PC-3 (cell line): ENCODE results near the gene PPP1R26. TPM values are rescaled to one million over a fixed set of nuclear protein-coding genes. Genes with fewer than 3 reads are reported as not detected.
A peak's percentile ranks its signal among the peaks of the same experiment; 100 is the strongest.

Source experiments
- ATAC-seq: fragments of 200-7000 bp; cut with Tn5 transposase; 2 replicates; pipeline ENCODE4 v1.9.1; 2020; ENCODE audit warnings: mild to moderate bottlenecking, moderate library complexity
- BruUV-seq: library from RNA; stranded (reverse); fragments of 400-500 nt; replicated peaks from 2 replicates; lab custom pipeline; 2021; lab: Mats Ljungman, UMichigan
- CTCF ChIA-PET: fragments of 300-600 bp; sonication (Branson Sonifier 250); formaldehyde crosslinking; loops from one replicate; lab custom pipeline; 2022; ENCODE audit warnings: antibody characterized with exemption; lab: Charles Lee
- POLR2A ChIA-PET: fragments of 300-600 bp; sonication (Branson Sonifier 250); formaldehyde crosslinking; loops from one replicate; lab custom pipeline; 2022; ENCODE audit warnings: antibody characterized with exemption; ENCODE audit not compliant: unreplicated experiment; lab: Charles Lee
- DNase-seq: peaks from one replicate; pipeline ENCODE4 v3.0.0-alpha.2; 2015
- H2AFZ ChIP-seq: fragments of 300-600 bp; sonication (generic); 2 replicates; pipeline ENCODE4 v1.6.0; 2016; ENCODE audit warnings: antibody characterized with exemption, low read length
- H3F3A ChIP-seq: fragments of 300-600 bp; sonication (generic); one replicate; pipeline ENCODE4 v1.6.0; 2017; ENCODE audit warnings: antibody characterized with exemption, low read length, control low read depth, mild to moderate bottlenecking; ENCODE audit not compliant: unreplicated experiment
- H3K27ac ChIP-seq: fragments of 300-600 bp; sonication (generic); 2 replicates; pipeline ENCODE4 v1.5.1; 2016; ENCODE audit warnings: mild to moderate bottlenecking, low read length
- H3K27me3 ChIP-seq: fragments of 300-600 bp; sonication (generic); 2 replicates; pipeline ENCODE4 v1.6.1; 2016; ENCODE audit warnings: low read length, mixed read lengths
- H3K36me3 ChIP-seq: fragments of 300-600 bp; sonication (generic); 2 replicates; pipeline ENCODE4 v1.6.1; 2016; ENCODE audit warnings: low read depth, mixed run types, low read length, mixed read lengths
- H3K4me1 ChIP-seq: fragments of 300-600 bp; sonication (generic); 2 replicates; pipeline ENCODE4 v1.5.1; 2016; ENCODE audit warnings: low read length; ENCODE audit not compliant: insufficient read depth
- H3K4me2 ChIP-seq: fragments of 300-600 bp; sonication (generic); 2 replicates; pipeline ENCODE4 v1.6.0; 2016; ENCODE audit warnings: low read length
- H3K4me3 ChIP-seq: fragments of 300-600 bp; sonication (generic); 2 replicates; pipeline ENCODE4 v1.5.1; 2016; ENCODE audit warnings: mild to moderate bottlenecking, low read length, mixed read lengths
- H3K79me2 ChIP-seq: fragments of 300-600 bp; sonication (generic); 2 replicates; pipeline ENCODE4 v1.6.1; 2017; ENCODE audit warnings: low read length, mixed read lengths
- H3K9ac ChIP-seq: fragments of 300-600 bp; sonication (generic); 2 replicates; pipeline ENCODE4 v1.6.0; 2016; ENCODE audit warnings: mild to moderate bottlenecking, low read length
- H3K9me2 ChIP-seq: fragments of 300-600 bp; sonication (generic); replicated peaks from 2 replicates; pipeline ENCODE4 v1.6.1; 2016; ENCODE audit warnings: mixed run types, low read length, mixed read lengths
- H3K9me3 ChIP-seq: fragments of 300-600 bp; sonication (generic); 2 replicates; pipeline ENCODE4 v1.6.1; 2016; ENCODE audit warnings: low read length, mixed read lengths
- H4K20me1 ChIP-seq: fragments of 300-600 bp; sonication (generic); 2 replicates; pipeline ENCODE4 v1.6.1; 2016; ENCODE audit warnings: low read length, mixed read lengths
- CTCF ChIP-seq: fragments of 300-600 bp; sonication (generic); conservative IDR thresholded peaks from 2 replicates; pipeline ENCODE4 v1.5.1; 2017; ENCODE audit warnings: antibody characterized with exemption, low read depth, mild to moderate bottlenecking, low read length
- EZH2 ChIP-seq: fragments of 300-600 bp; sonication (generic); IDR thresholded peaks from one replicate; pipeline ENCODE4 v1.6.1; 2017; ENCODE audit warnings: antibody characterized with exemption, mild to moderate bottlenecking, low read length; ENCODE audit not compliant: unreplicated experiment
- EZH2phosphoT487 ChIP-seq: fragments of 300-600 bp; sonication (generic); IDR thresholded peaks from 2 replicates; pipeline ENCODE4 v1.6.1; 2018; ENCODE audit warnings: mild to moderate bottlenecking, antibody characterized with exemption, low read length, borderline replicate concordance
- intact Hi-C: fragments of 100-400 bp; cut with micrococcal nuclease; formaldehyde crosslinking; loops from 2 replicates; pipeline ENCODE4 v1.9.0; 2023
- total RNA-seq: library from RNA; depleted of rRNA; stranded (reverse); fragments of >200 nt; gene quantifications from 2 replicates; pipeline ENCODE4 v1.2.3, GENCODE V29; 2014

PPP1R26 gene
- total RNA-seq, 1 experiment from 2014 or later, result 22.6 TPM

GRCh38 chr9:135500071-135500524 lies 20.5 kb downstream of the PPP1R26 start:
- DNase-seq (peak; percentile 9), ATAC-seq (peak; percentile 9)
- peak overlapping the region; percentile 96 for H3K4me2 ChIP-seq
- no peaks in the 10 kb centered on the region for H3F3A ChIP-seq
- peaks cover 22% of the 10 kb centered on the region for H3K79me2 ChIP-seq
- CTCF ChIA-PET, result no interaction called here
- H3K27me3 ChIP-seq, result no peaks in the 10 kb centered on the region
- H3K36me3 ChIP-seq, result peaks cover 6% of the 10 kb centered on the region; the same call in 1 of the 2 replicates
- no peaks in the 10 kb centered on the region for H3K9me2 ChIP-seq
- peak overlapping the region; percentile 72 for H3K4me3 ChIP-seq
- BruUV-seq, result TSS peak; percentile 46
- no peaks in the 10 kb centered on the region for H4K20me1 ChIP-seq
- H3K9ac ChIP-seq, result peak overlapping the region; percentile 97
- POLR2A ChIA-PET, result no interaction called here
- no peak for TF ChIP-seq EZH2phosphoT487
- TF ChIP-seq CTCF, result no peak
- TF ChIP-seq EZH2, result no peak
- no peaks in the 10 kb centered on the region for H3K9me3 ChIP-seq
- H3K4me1 ChIP-seq, result peaks cover 14% of the 10 kb centered on the region
- peak overlapping the region; percentile 87 for H2AFZ ChIP-seq
- intact Hi-C loops, result no loop called here
- H3K27ac ChIP-seq, result no peak overlapping the region

DNA sequence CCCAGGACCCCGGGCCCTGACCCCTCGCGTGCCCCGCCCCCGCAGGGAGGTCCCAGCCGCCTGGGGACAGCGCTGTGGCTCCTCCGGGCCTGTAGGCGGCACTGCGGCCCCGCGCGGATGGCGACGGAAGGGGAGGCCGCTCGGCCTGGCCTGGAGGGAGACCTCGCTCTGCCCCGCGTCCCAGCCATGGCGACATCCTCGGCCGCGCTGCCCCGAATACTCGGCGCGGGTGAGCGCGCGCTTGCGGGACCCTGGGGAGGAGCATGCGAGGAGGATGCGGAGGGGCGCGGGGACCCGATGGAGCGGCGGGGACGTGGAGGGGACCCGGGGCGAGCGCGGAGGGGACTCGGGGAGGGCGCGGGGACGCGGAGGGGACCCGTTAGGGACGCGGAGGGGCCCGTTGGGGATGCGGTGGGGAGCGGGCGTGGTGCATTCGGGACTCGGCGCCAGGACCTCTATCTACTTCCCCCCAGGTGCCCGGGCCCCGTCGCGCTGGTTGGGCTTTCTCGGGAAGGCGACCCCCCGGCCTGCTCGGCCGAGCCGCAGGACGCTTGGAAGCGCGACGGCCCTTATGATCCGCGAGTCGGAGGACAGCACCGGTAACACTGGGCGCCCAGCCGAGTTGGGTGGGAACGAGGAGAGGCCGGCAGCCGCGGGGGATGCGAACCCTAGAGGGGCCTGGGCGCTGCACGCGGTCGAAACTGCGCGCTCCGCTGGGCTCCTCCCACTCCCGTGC lies 21.1 kb downstream of the PPP1R26 start, which contains the start of gene MRPS2:
MRPS2 (plus strand) TSS at position 158 of the 736 bp plus-strand sequence; CDS start at position 187, 29 bp downstream.
- Histone ChIP-seq H4K20me1 (no peaks in the 10 kb centered on the region), H3K27me3 (no peaks in the 10 kb centered on the region), H3K36me3 (peaks cover 6% of the 10 kb centered on the region; the same call in 1 of the 2 replicates), H3K9me3 (no peaks in the 10 kb centered on the region), H3K4me1 (peaks cover 14% of the 10 kb centered on the region), H3K9me2 (no peaks in the 10 kb centered on the region), H3K27ac (peak within 1 kb of the TSS; percentile 47), H3K79me2 (peaks cover 22% of the 10 kb centered on the region), H3K4me3 (peak within 1 kb of the TSS; percentile 72), H3K9ac (peak within 1 kb of the TSS; percentile 97), H2AFZ (peak within 1 kb of the TSS; percentile 87), H3K4me2 (peak within 1 kb of the TSS; percentile 96), H3F3A (no peaks in the 10 kb centered on the region)
- CTCF ChIA-PET, result no interaction called here
- peak; percentile 79 for DNase-seq
- peak; percentile 87 for ATAC-seq
- POLR2A ChIA-PET, result no interaction called here
- BruUV-seq, result no TSS peak
- peak; percentile 60 for TF ChIP-seq CTCF
- no peak for TF ChIP-seq EZH2
- intact Hi-C loops, result no loop called here
